C4-2B (cell line): Measurements from ENCODE around the gene FAM13A.

Experiments
- CTCF ChIP-seq: fragments of 450-650 bp; conservative IDR thresholded peaks from 2 replicates; pipeline ENCODE4 v1.5.1; 2017; ENCODE audit warnings: mild to moderate bottlenecking
- ZFX ChIP-seq: fragments of 450-650 bp; IDR thresholded peaks from 2 replicates; pipeline ENCODE4 v1.6.1; 2017

- TF ChIP-seq ZFX (no peak), CTCF (no peak)
These were observed 351.8 kb downstream of the FAM13A start for GRCh38 chr4:88705223-88705622.
